ENCODE data around the gene MORC3.

- TF ChIP-seq CTCF (IDR thresholded peaks at IDR 0.05 in 8 of 11, conservative IDR thresholded peaks at IDR 0.05 in 3 of 11) (no peak), POLR2AphosphoS5 (IDR thresholded peaks at IDR 0.05) (no peak)
Measured at GRCh38 chr21:36306872-36307534, 13.0 kb upstream of the MORC3 start.
